SK-N-SH treated with all-trans-retinoic acid at 6 μM for 48 hours (cell line): ENCODE measurements around the gene TRH.

Experiments used
- ATAC-seq: fragments of 200-7000 bp; cut with Tn5 transposase; 3 replicates; pipeline ENCODE4 v1.9.1; 2020; ENCODE audit warnings: mild to moderate bottlenecking, moderate library complexity
- ARNTL ChIP-seq: fragments of 450-650 bp; formaldehyde crosslinking; IDR thresholded peaks from 2 replicates; pipeline ENCODE4 v1.5.0; 2020; ENCODE audit warnings: low read depth, mild to moderate bottlenecking, moderate library complexity, borderline replicate concordance
- BACH2 ChIP-seq: fragments of 250-450 bp; sonication (Bioruptor Pico); IDR thresholded peaks from 2 replicates; pipeline ENCODE4 v1.9.0; 2021; ENCODE audit warnings: mild to moderate bottlenecking, borderline replicate concordance
- CSDC2 ChIP-seq: fragments of 250-450 bp; sonication (Bioruptor Pico); IDR thresholded peaks from 2 replicates; pipeline ENCODE4 v1.5.0; 2020; ENCODE audit warnings: mild to moderate bottlenecking, moderate library complexity
- ESRRG ChIP-seq: fragments of 250-450 bp; sonication (Bioruptor Pico); IDR thresholded peaks from 2 replicates; pipeline ENCODE4 v1.6.1; 2021; ENCODE audit warnings: mild to moderate bottlenecking
- GLIS3 ChIP-seq: fragments of 250-450 bp; sonication (Bioruptor Pico); IDR thresholded peaks from 2 replicates; pipeline ENCODE4 v1.5.0; 2020; ENCODE audit warnings: mild to moderate bottlenecking, moderate library complexity
- OSR1 ChIP-seq: fragments of 250-450 bp; sonication (Bioruptor Pico); IDR thresholded peaks from 2 replicates; pipeline ENCODE4 v1.8.0; 2022; ENCODE audit warnings: moderate library complexity, mild to moderate bottlenecking, inconsistent platforms
- PPARA ChIP-seq: fragments of 250-450 bp; sonication (Bioruptor Pico); IDR thresholded peaks from 2 replicates; pipeline ENCODE4 v1.5.0; 2020; ENCODE audit warnings: mild to moderate bottlenecking, borderline replicate concordance
- RARB ChIP-seq: fragments of 250-450 bp; sonication (Bioruptor Pico); IDR thresholded peaks from 2 replicates; pipeline ENCODE4 v1.8.0; 2021; ENCODE audit warnings: mild to moderate bottlenecking, moderate library complexity
- SNAI2 ChIP-seq: fragments of 250-450 bp; sonication (Bioruptor Pico); IDR thresholded peaks from 2 replicates; pipeline ENCODE4 v1.5.0; 2020; ENCODE audit warnings: mild to moderate bottlenecking, moderate library complexity
- TCF4 ChIP-seq: fragments of 250-450 bp; sonication (Bioruptor Pico); IDR thresholded peaks from 2 replicates; pipeline ENCODE4 v1.8.0; 2021; ENCODE audit warnings: mild to moderate bottlenecking, moderate library complexity, borderline replicate concordance
- TOX ChIP-seq: fragments of 250-450 bp; sonication (Bioruptor Pico); IDR thresholded peaks from 2 replicates; pipeline ENCODE4 v1.8.0; 2021; ENCODE audit warnings: mild to moderate bottlenecking, moderate library complexity, borderline replicate concordance
- ZC3H10 ChIP-seq: fragments of 250-450 bp; sonication (Bioruptor Pico); IDR thresholded peaks from 2 replicates; pipeline ENCODE4 v1.5.1; 2021; ENCODE audit warnings: mild to moderate bottlenecking, moderate library complexity
- ZFP3 ChIP-seq: fragments of 250-450 bp; sonication (Bioruptor Pico); IDR thresholded peaks from 2 replicates; pipeline ENCODE4 v1.5.0; 2020; ENCODE audit warnings: mild to moderate bottlenecking, moderate library complexity
- ZFP30 ChIP-seq: fragments of 450-650 bp; formaldehyde crosslinking; IDR thresholded peaks from 2 replicates; pipeline ENCODE4 v1.5.0; 2022; ENCODE audit warnings: mild to moderate bottlenecking, moderate library complexity
- ZNF70 ChIP-seq: fragments of 450-650 bp; formaldehyde crosslinking; IDR thresholded peaks from 2 replicates; pipeline ENCODE4 v1.5.0; 2020; ENCODE audit warnings: mild to moderate bottlenecking, moderate library complexity
- ZNF8 ChIP-seq: fragments of 450-650 bp; formaldehyde crosslinking; IDR thresholded peaks from 2 replicates; pipeline ENCODE4 v1.5.0; 2020; ENCODE audit warnings: mild to moderate bottlenecking, moderate library complexity
- TF ChIP-seq, protein P1 (sequence below): fragments of 250-450 bp; sonication (Bioruptor Pico); IDR thresholded peaks from 2 replicates; pipeline ENCODE4 v1.8.0; 2021; ENCODE audit warnings: low read depth, mild to moderate bottlenecking, moderate library complexity, borderline replicate concordance
- TF ChIP-seq, protein P2 (sequence below): fragments of 250-450 bp; sonication (Bioruptor Pico); IDR thresholded peaks from 2 replicates; pipeline ENCODE4 v1.5.1; 2021; ENCODE audit warnings: mild to moderate bottlenecking, moderate library complexity
- TF ChIP-seq, protein P3 (sequence below): fragments of 250-450 bp; sonication (Bioruptor Pico); IDR thresholded peaks from 2 replicates; pipeline ENCODE4 v1.5.1; 2020; ENCODE audit warnings: low read depth, mild to moderate bottlenecking, moderate library complexity
- TF ChIP-seq, protein P4 (sequence below): fragments of 250-450 bp; sonication (Bioruptor Pico); IDR thresholded peaks from 2 replicates; pipeline ENCODE4 v1.8.0; 2020; ENCODE audit warnings: mild to moderate bottlenecking, moderate library complexity, borderline replicate concordance

The TRH gene

DNA sequence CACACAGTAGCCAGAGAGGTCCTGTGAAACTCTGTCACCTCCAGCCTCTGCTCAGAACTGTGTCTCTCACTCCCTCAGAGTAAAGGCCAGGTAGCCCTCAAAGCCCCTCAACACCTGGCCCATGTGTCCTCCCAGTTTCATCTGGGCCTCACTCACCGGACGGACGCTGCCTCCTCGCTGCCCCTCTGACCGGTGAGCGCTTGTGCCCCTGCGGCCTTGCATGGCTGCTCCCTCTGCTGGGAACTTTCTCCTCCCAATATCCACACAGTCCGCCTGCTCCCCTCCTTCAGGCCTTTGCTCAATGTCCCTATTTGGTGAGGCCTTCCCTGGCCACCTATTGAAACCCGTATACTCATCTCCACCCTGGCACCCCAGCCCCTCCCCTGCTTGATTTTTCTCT is 36.8 kb upstream of the TRH start:
- no peak for ATAC-seq
- no peak for TF ChIP-seq PPARA (CRISPR knock-in tag)
- no peak for TF ChIP-seq ZNF8
- TF ChIP-seq, protein P1, sequence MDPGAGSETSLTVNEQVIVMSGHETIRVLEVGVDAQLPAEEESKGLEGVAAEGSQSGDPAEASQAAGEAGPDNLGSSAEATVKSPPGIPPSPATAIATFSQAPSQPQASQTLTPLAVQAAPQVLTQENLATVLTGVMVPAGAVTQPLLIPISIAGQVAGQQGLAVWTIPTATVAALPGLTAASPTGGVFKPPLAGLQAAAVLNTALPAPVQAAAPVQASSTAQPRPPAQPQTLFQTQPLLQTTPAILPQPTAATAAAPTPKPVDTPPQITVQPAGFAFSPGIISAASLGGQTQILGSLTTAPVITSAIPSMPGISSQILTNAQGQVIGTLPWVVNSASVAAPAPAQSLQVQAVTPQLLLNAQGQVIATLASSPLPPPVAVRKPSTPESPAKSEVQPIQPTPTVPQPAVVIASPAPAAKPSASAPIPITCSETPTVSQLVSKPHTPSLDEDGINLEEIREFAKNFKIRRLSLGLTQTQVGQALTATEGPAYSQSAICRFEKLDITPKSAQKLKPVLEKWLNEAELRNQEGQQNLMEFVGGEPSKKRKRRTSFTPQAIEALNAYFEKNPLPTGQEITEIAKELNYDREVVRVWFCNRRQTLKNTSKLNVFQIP, result no peak
- TF ChIP-seq ZFP30 (CRISPR knock-in tag), result no peak
- TF ChIP-seq ESRRG (CRISPR knock-in tag), result no peak
- TF ChIP-seq, protein P2, sequence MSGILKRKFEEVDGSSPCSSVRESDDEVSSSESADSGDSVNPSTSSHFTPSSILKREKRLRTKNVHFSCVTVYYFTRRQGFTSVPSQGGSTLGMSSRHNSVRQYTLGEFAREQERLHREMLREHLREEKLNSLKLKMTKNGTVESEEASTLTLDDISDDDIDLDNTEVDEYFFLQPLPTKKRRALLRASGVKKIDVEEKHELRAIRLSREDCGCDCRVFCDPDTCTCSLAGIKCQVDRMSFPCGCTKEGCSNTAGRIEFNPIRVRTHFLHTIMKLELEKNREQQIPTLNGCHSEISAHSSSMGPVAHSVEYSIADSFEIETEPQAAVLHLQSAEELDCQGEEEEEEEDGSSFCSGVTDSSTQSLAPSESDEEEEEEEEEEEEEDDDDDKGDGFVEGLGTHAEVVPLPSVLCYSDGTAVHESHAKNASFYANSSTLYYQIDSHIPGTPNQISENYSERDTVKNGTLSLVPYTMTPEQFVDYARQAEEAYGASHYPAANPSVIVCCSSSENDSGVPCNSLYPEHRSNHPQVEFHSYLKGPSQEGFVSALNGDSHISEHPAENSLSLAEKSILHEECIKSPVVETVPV, result no peak
- no peak for TF ChIP-seq OSR1
- no peak for TF ChIP-seq BACH2 (CRISPR knock-in tag)
- TF ChIP-seq RARB, result no peak
- no peak for TF ChIP-seq TCF4 (CRISPR knock-in tag)
- no peak for TF ChIP-seq ZC3H10 (CRISPR knock-in tag)
- TF ChIP-seq, protein P3, sequence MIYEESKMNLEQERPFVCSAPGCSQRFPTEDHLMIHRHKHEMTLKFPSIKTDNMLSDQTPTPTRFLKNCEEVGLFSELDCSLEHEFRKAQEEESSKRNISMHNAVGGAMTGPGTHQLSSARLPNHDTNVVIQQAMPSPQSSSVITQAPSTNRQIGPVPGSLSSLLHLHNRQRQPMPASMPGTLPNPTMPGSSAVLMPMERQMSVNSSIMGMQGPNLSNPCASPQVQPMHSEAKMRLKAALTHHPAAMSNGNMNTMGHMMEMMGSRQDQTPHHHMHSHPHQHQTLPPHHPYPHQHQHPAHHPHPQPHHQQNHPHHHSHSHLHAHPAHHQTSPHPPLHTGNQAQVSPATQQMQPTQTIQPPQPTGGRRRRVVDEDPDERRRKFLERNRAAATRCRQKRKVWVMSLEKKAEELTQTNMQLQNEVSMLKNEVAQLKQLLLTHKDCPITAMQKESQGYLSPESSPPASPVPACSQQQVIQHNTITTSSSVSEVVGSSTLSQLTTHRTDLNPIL (CRISPR knock-in tag), result no peak
- no peak for TF ChIP-seq ZNF70
- no peak for TF ChIP-seq GLIS3

DNA sequence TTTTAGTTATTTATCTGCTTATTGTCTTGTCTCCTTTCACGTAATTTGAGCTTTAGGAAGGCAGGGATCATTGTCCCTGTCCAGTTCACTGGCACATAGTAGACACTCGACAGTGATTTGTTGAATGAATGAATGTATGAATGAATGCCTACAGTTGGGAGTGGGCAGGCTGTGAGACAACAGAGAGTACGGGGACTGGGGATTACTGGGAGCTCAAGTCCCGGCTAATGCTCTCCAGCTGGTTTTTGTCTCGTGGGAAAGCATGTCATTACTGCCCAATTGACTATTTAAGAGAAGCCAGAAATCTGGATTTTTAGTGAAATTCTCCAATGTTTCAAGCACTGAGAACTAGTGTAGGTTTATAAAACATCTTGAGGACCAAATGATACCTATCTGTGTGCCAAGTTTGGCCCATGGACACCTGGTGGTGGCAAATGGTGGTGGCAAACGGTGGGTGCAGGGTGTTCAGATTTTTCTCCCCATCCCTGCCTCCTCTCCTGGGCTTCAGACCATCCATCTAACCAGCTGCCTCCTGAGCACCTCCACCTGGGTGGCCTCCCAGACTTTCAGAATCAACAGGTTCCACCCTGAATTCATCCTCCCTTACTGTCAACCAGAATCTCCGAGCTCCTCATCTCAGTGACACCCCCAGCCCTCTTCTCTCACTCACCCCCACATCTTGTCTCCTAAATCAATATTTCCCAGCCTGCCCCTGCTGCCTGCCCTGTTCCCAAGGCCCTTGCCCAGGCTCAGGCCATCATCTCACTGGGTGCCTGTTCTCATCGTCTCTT is 36.2 kb upstream of the TRH start:
- no peak for ATAC-seq
- TF ChIP-seq GLIS3 (no peak), ZC3H10 (CRISPR knock-in tag) (no peak), ZNF8 (no peak), RARB (no peak), ZFP3 (CRISPR knock-in tag) (no peak), ZNF70 (no peak), SNAI2 (no peak)
- TF ChIP-seq, protein P4, sequence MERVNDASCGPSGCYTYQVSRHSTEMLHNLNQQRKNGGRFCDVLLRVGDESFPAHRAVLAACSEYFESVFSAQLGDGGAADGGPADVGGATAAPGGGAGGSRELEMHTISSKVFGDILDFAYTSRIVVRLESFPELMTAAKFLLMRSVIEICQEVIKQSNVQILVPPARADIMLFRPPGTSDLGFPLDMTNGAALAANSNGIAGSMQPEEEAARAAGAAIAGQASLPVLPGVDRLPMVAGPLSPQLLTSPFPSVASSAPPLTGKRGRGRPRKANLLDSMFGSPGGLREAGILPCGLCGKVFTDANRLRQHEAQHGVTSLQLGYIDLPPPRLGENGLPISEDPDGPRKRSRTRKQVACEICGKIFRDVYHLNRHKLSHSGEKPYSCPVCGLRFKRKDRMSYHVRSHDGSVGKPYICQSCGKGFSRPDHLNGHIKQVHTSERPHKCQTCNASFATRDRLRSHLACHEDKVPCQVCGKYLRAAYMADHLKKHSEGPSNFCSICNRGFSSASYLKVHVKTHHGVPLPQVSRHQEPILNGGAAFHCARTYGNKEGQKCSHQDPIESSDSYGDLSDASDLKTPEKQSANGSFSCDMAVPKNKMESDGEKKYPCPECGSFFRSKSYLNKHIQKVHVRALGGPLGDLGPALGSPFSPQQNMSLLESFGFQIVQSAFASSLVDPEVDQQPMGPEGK, result no peak

DNA sequence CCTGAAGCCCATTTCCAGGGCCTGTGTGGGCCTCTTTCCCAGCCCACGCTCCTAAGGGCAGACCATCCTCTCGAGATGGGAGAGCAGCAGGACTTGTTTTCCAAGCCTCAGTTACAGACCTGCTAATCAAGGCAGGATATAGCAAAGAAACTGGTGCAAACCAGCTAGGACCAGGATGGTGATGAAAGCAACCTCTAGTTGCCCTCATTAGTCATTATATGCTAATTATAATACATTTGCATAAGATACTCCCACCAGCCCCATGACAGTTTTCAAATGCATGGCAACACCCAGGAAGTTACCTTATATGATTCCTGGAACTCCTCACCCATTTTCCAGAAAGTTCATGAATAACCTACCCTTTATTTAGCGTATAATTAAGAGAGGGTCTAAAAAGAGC is 34.4 kb upstream of the TRH start:
- no peak for TF ChIP-seq PPARA (CRISPR knock-in tag)
- TF ChIP-seq ZFP30 (CRISPR knock-in tag), result no peak
- no peak for TF ChIP-seq ZNF70
- no peak for TF ChIP-seq ARNTL
- no peak for TF ChIP-seq OSR1
- TF ChIP-seq, protein P4, result no peak
- TF ChIP-seq, protein P1, result no peak
- no peak for TF ChIP-seq ZNF8
- TF ChIP-seq, protein P3 (CRISPR knock-in tag), result no peak
- no peak for TF ChIP-seq CSDC2 (CRISPR knock-in tag)
- TF ChIP-seq TOX (CRISPR knock-in tag), result no peak
- no peak for TF ChIP-seq SNAI2
- no peak for TF ChIP-seq TCF4 (CRISPR knock-in tag)
- no peak for TF ChIP-seq ESRRG (CRISPR knock-in tag)
- no peak for TF ChIP-seq RARB
- TF ChIP-seq, all 23 proteins: peak for 0
- no peak for ATAC-seq
